GM18519 (cell line): Measurements from ENCODE around the gene PARVA.

Experiments used
- ATAC-seq: cut with Tn5 transposase; IDR thresholded peaks from one replicate; pipeline ENCODE4 v1.9.1; 2021; ENCODE audit warnings: mild to moderate bottlenecking, moderate library complexity; ENCODE audit not compliant: unreplicated experiment, low FRiP score

PARVA gene

DNA sequence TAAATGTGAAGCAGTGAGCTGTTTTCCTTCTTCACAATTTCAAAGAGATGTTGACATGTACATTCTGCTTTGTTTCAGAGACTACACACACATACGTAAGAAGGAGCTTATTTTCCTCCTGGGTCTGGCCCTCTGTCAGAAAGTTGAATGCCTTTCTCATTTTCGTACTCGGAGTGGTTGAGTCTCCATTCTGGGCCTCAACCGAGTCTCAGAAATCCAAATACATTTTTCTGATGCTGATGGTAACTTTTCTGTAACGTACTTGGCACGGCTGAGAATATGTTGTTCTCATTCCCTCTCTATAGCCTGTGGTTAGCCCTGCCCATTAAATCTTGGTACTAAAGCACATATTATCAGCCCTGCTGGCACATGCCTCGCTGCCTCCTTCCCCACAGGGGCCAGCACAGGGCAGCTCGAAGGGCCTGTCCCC, 25.3 kb downstream of the PARVA start:
- no peak for ATAC-seq

GRCh38 chr11:12403122-12403996, 26.0 kb downstream of the PARVA start:
- no peak for ATAC-seq

- no peak for ATAC-seq
Observed at GRCh38 chr11:12403997-12404350, 26.6 kb downstream of the PARVA start.

GRCh38 chr11:12404436-12404835, 27.1 kb downstream of the PARVA start:
- no peak for ATAC-seq

DNA sequence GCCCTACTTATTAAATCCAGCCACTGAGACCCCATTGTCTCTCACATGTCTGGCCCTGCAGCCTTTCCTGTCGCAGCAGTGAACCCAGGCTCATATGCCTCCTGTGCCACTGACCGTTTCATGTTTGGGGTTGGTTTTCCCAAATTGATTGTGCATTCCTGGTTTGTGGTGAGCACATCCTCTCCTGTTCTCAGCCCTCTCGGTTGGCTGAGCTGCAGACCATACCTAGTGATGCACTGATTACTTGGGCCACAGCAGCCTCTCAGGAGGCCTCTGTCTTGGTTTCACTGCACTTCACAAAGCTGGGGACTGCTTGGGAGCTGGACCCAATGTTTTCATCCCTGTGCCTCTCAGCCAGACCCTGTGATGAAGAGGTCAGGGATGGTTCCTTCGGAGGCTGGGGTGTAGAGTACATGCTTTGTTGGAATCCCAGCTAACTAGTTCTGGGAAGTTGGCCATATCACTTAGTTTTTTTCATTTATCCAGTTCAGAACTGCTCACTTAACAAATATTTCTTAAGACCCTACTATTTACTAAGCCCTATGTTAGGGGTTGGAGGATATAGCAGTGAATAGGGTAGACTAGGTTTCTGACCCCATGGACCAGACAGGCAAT, 30.9 kb downstream of the PARVA start:
- no peak for ATAC-seq

GRCh38 chr11:12409621-12410005, 32.2 kb downstream of the PARVA start:
- no peak for ATAC-seq

DNA sequence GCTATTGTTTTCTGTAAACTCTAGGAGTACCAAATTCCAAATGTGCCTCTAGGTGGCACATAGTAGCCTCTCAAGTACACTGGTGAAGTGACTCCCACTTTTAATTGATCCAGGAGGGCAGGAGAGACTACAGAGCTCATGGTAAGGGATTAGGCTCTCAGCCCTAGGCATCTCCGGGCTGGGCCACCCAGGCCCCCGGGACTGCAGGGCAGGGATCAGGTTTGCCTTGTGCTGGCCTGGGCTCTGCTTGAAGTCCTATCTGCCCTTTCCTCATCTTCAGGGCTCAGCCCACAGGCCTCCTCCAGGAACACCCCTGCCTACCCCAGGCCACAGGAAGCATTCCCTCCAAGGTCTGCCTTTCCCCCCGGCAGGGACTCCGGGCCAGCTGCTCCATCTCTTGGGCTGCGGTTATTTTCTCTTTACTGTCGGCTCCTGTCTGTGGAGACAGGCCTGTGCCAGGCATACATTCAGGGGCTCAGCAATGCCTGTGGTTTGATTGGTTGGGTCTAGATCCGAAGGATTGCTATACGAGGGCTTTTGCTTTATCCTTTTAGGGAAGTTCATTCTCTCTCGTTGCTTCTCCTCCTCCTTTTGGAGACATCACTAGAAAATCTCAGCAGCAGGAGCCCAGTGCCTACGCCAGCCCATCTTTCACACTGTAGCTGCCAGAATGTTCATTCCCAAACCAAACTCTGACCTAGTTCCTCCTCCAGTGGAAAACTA, 32.8 kb downstream of the PARVA start:
- no peak for ATAC-seq

DNA sequence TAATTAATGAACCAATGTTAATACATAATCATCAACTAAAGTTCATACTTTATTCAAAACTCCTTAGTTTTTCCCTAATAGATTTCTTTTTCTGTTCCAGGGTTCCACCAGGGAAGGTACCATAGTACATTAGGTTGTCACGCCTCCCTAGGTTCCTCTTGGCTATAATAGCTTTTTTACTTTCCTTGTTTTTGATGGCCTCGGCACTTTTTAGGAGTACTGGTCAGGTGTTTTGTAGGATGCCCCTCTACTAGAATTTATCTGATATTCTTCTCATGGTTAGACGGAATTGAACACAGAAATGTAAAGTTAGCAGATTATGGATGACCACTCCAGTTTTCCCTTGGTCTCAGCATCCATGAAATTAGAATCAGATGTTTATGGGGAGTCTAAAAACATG, 34.0 kb downstream of the PARVA start:
- no peak for ATAC-seq

DNA sequence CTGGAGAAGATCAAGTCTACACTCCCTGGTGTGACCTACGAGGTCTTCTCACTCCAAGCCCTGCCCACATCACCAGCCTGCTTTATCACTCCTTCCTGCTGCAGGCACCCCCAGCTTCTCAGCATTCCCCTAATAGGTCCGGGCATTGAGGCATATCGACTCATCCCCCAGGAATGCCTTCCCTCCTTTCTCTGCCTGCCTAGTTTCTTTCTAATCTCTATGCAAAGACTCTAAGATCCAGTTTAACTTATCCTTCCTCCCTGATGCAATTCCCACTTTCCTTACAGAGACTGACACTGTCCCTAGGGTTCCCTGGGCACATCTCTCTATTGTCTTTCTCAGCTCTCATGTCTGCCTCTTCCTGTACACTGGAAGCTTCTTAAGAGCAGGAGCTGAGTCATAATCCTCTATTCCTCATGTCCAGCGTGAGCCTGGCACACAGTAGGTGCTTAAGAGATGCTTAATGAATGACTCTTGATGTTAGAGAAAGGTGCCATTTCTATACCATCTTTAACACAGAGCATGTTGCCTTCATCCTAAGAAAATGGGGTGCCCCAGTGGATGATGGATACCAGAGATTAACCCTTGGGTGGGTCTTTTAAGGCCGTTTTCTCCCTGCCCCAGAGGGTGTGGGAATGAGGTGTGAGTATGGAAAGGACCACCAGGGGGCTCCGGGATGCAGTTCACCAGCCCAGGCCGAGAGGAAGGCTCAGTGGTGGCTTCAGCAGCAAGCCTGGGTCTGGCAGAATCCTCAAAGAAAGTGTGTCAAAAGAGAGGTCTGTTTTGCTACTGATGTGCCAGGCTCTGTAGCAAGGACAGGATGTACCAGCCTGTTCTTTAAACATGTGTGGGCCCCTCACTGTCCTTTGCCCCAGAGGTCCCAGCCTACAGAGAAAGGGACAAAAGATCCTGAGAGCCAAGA, 34.7 kb downstream of the PARVA start:
- no peak for ATAC-seq

DNA sequence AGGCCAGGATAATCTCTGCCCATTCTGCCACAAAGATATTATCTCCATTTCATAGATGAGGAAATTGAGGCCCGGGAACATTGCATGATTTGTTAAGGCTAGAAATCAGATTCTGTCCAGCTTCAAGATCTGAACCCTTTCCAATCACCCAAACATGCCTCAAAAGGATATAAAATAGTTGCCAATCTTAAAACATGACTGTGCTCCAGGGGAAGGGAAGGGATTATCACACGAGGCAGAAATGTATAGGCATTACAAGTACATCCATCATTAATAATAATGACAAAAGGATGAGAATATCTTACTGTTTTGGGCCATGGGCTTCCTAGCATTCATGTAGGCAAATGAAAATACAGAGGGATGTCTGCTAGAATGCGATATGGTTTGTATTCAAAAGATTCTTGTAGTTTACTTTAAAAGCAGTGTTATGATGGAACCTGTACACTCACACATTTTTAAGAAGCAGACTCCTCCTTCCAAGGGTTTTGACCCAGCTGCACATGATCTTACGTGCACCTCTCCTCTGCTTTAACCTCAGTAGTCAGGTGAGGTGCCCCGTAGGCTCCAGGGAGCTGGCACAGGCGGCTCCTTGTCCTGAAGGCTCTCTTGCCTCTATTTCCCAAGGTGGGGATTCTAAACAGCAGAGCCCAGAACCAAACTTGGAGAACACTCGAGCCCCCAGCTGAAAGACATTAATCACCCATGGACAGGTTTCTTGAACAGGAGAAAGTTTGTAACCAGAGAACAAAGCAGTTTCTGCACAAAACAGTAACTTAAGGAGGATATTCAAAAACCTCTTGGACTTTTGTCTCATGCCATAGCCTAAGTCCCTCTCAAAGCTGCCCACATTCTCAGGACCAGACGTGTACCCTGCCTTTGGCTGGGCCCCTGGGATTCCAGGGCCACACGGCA, 36.0 kb downstream of the PARVA start:
- no peak for ATAC-seq

GRCh38 chr11:12414611-12415010, 37.2 kb downstream of the PARVA start:
- ATAC-seq = no peak

- no peak for ATAC-seq
Observed at GRCh38 chr11:12415342-12415966, 38.1 kb downstream of the PARVA start.

- no peak for ATAC-seq
Observed at GRCh38 chr11:12416552-12416951, 39.2 kb downstream of the PARVA start.

DNA sequence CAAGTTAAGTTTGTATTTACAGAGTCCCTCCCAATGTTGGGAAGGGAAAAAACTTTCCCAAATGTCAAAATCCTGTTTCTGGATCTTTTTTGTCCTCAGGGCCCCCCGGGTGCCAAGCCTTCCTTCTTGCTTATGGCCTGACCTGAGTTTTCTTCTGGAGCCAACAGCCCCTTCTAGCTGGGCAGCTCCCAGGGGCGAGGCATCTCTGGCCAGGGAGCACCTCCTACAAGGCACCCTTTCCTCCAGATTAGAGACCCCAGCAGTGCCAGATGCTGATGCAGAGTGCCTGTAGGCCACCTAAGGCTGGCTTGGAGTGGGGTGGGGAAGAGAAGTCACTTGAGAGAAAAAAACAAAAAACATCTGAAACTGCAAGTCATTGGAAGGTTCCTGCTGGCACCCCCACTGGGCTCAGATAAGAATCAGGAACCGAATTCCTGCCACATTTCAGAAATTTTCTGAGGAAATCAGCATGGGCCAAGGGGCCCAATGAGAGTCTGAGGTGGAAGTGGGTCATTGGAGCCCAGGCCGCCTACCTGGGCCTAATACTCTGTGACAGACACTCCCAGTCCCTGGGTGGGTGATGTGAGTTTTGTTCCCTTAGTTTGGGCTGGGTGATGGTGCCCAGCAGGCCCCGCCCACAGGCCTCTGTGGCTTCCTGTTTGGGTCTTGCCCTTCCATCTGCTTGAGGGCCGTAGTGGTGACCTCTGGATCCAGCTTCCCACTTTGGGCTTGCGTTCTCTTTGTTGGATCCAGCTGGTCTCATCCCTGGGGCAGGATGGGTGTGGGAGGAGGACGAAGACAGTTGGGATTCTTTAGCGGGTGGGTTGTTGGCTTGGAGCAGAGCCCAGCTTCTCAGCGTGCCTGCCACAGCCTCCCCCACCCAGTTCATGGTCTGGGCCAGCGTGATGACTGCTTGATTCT, 40.6 kb downstream of the PARVA start:
- ATAC-seq = no peak

GRCh38 chr11:12420040-12420439, 42.7 kb downstream of the PARVA start:
- no peak for ATAC-seq

GRCh38 chr11:12420706-12421105, 43.3 kb downstream of the PARVA start:
- no peak for ATAC-seq

GRCh38 chr11:12421386-12421785, 44.0 kb downstream of the PARVA start:
- ATAC-seq = no peak

DNA sequence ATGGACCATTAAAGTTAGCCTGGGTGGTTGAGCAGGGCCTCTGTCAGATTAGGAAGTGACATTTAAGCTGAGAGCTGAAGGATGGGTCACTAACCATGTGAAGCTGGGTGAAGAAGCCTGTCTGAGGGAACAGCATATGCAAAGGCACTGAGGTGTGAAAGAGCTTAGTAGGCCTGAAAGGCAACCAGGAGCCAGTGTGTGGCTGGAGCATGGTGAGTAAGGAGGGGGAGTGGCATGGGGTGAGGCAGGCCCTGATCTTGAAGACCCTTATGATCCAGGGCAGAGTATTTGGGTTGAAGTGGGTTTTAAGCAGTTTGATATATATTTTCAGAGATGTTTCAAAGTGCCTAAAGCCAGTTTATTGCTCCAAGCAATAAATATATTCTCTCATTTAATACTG, 48.8 kb downstream of the PARVA start:
- no peak for ATAC-seq
